HepG2 (cell line): ENCODE results near the gene AHCTF1. TPM values are rescaled to one million over a fixed set of nuclear protein-coding genes. Genes with fewer than 3 reads are reported as not detected.

Source experiments
- HDAC6 ChIP-seq: fragments of 200-600 bp; sonication (generic); IDR thresholded peaks from 2 replicates; pipeline ENCODE4 v1.7.0; 2017; ENCODE audit warnings: mild to moderate bottlenecking, antibody characterized with exemption, low read length, low read depth
- HNF4A ChIP-seq: sonication (generic); formaldehyde crosslinking; IDR thresholded peaks from 2 replicates; pipeline ENCODE4 v1.4.0; 2020; ENCODE audit warnings: missing genetic modification reagents
- HNF4G ChIP-seq, 2 experiments: sonication (generic) in 1 of 2; formaldehyde crosslinking in 1 of 2; IDR thresholded peaks; 2 replicates each; pipeline versions ENCODE4 v1.4.0 to v1.6.1; 2011 to 2020; ENCODE audit warnings: borderline replicate concordance in 2 of 2, low read depth in 2 of 2, mild to moderate bottlenecking in 2 of 2, low read length in 1 of 2, missing genetic modification reagents in 1 of 2, moderate library complexity in 1 of 2
- ISX ChIP-seq: sonication (generic); formaldehyde crosslinking; conservative IDR thresholded peaks from 2 replicates; pipeline ENCODE4 v1.5.0; 2020; ENCODE audit warnings: missing genetic modification reagents
- MIXL1 ChIP-seq: IDR thresholded peaks from 2 replicates; pipeline ENCODE4 v1.6.1; 2016
- PHF8 ChIP-seq: sonication (generic); formaldehyde crosslinking; IDR thresholded peaks from 2 replicates; pipeline ENCODE4 v1.5.0; 2020; ENCODE audit warnings: missing genetic modification reagents
- SIX1 ChIP-seq: sonication (generic); formaldehyde crosslinking; IDR thresholded peaks from 2 replicates; pipeline ENCODE4 v1.4.0; 2020; ENCODE audit warnings: missing genetic modification reagents, borderline replicate concordance
- SOX13 ChIP-seq, 3 experiments: fragments of 450-650 bp in 1 of 3; sonication (generic) in 1 of 3; formaldehyde crosslinking in 1 of 3; IDR thresholded peaks in 2 of 3; conservative IDR thresholded peaks in 1 of 3; 2 replicates each; pipeline versions ENCODE4 v1.5.0 to v1.6.1; 2016 to 2020; ENCODE audit warnings: antibody characterized with exemption in 1 of 3, mild to moderate bottlenecking in 1 of 3, missing compliant biosample characterization in 1 of 3, missing genetic modification reagents in 1 of 3, moderate library complexity in 1 of 3
- ZNF17 ChIP-seq: sonication (generic); formaldehyde crosslinking; IDR thresholded peaks from 2 replicates; pipeline ENCODE4 v1.5.0; 2020; ENCODE audit warnings: mild to moderate bottlenecking, missing genetic modification reagents
- ZNF260 ChIP-seq: sonication (generic); formaldehyde crosslinking; IDR thresholded peaks from 2 replicates; pipeline ENCODE4 v1.4.0; 2020; ENCODE audit warnings: missing genetic modification reagents, low read depth, mild to moderate bottlenecking, borderline replicate concordance
- ZNF274 ChIP-seq: sonication (generic); formaldehyde crosslinking; IDR thresholded peaks from 2 replicates; pipeline ENCODE4 v1.5.1; 2020; ENCODE audit warnings: mild to moderate bottlenecking, missing genetic modification reagents
- ZNF550 ChIP-seq: sonication (generic); formaldehyde crosslinking; IDR thresholded peaks from 2 replicates; pipeline ENCODE4 v1.4.0; 2020; ENCODE audit warnings: mild to moderate bottlenecking, missing genetic modification reagents, borderline replicate concordance
- polyA plus RNA-seq, 8 experiments: library from polyadenylated mRNA; depleted of rRNA in 3 of 8; stranded (reverse) in 7 of 8; unstranded in 1 of 8; fragments of >200 nt; fragmentation: Illumina TruSeq in 4 of 8; extraction: Trizol in 4 of 8; gene quantifications; 2 replicates each; pipeline versions ENCODE4 v1.2.1 to v1.2.3, GENCODE V29; 2011 to 2016; ENCODE audit warnings: low read depth in 4 of 8, missing spikeins in 1 of 8, mixed read lengths in 1 of 8; ENCODE audit not compliant: insufficient read depth in 1 of 8
- total RNA-seq, 5 experiments: library from RNA; depleted of rRNA; stranded (reverse); fragments of >200 nt; fragmentation: Illumina TruSeq; extraction: Trizol; gene quantifications; 2 replicates each; pipeline ENCODE4 v1.2.3, GENCODE V29; 2016; ENCODE audit warnings: low read depth in 1 of 5
- TF ChIP-seq, protein P1 (sequence below): sonication (generic); formaldehyde crosslinking; IDR thresholded peaks from 2 replicates; pipeline ENCODE4 v1.5.0; 2020; ENCODE audit warnings: mild to moderate bottlenecking, missing genetic modification reagents, borderline replicate concordance
- TF ChIP-seq, protein P2 (sequence below): sonication (generic); formaldehyde crosslinking; IDR thresholded peaks from 2 replicates; pipeline ENCODE4 v1.4.0; 2020; ENCODE audit warnings: missing genetic modification reagents
- TF ChIP-seq, protein P3 (sequence below): sonication (generic); formaldehyde crosslinking; IDR thresholded peaks from 2 replicates; pipeline ENCODE4 v1.4.0; 2020; ENCODE audit warnings: missing genetic modification reagents, borderline replicate concordance

The AHCTF1 gene
- total and polyA plus RNA-seq, 2 of the 13 experiments (the other 11 are each of a cell fraction or from before 2014, with no cell fraction given) = 16.6 to 45.9 TPM

DNA sequence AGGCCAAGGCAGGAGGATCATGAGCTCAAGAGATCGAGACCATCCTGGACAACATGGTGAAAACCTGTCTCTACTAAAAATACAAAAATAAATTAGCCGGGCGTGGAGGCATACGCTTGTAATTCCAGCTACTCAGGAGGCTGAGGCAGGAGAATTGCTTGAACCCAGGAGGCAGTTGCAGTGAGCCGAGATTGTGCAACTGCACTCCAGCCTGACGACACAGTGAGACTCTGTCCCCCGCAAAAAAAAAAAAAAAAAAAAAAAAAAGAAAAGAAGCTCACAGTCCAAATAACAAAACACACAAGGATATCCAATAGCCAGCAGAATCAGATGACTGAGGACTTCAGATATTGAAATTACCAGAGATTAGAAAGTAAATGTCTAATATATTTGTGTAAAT lies 11.8 kb downstream of the AHCTF1 start (continued):
- TF ChIP-seq, protein P1, sequence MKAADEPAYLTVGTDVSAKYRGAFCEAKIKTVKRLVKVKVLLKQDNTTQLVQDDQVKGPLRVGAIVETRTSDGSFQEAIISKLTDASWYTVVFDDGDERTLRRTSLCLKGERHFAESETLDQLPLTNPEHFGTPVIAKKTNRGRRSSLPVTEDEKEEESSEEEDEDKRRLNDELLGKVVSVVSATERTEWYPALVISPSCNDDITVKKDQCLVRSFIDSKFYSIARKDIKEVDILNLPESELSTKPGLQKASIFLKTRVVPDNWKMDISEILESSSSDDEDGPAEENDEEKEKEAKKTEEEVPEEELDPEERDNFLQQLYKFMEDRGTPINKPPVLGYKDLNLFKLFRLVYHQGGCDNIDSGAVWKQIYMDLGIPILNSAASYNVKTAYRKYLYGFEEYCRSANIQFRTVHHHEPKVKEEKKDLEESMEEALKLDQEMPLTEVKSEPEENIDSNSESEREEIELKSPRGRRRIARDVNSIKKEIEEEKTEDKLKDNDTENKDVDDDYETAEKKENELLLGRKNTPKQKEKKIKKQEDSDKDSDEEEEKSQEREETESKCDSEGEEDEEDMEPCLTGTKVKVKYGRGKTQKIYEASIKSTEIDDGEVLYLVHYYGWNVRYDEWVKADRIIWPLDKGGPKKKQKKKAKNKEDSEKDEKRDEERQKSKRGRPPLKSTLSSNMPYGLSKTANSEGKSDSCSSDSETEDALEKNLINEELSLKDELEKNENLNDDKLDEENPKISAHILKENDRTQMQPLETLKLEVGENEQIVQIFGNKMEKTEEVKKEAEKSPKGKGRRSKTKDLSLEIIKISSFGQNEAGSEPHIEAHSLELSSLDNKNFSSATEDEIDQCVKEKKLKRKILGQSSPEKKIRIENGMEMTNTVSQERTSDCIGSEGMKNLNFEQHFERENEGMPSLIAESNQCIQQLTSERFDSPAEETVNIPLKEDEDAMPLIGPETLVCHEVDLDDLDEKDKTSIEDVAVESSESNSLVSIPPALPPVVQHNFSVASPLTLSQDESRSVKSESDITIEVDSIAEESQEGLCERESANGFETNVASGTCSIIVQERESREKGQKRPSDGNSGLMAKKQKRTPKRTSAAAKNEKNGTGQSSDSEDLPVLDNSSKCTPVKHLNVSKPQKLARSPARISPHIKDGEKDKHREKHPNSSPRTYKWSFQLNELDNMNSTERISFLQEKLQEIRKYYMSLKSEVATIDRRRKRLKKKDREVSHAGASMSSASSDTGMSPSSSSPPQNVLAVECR (CRISPR knock-in tag) = peak; percentile 29; the same call in 1 of the 2 replicates
- TF ChIP-seq ISX (no peak), ZNF550 (CRISPR knock-in tag) (no peak), ZNF17 (CRISPR knock-in tag) (no peak), HNF4G (IDR thresholded peaks at IDR 0.05; ENCODE audit: borderline replicate concordance, low read depth, low read length) (peak; percentile 55; the same call in 1 of the 2 replicates), HNF4G (CRISPR knock-in tag; IDR thresholded peaks at IDR 0.05; ENCODE audit: borderline replicate concordance, low read depth) (no peak), ZNF260 (CRISPR knock-in tag) (no peak), HDAC6 (no peak), SOX13 (IDR thresholded peaks at IDR 0.05) (no peak), SOX13 (CRISPR knock-in tag; conservative IDR thresholded peaks at IDR 0.05 in 1 of 2, IDR thresholded peaks at IDR 0.05 in 1 of 2) (peak in 1 of 2 experiments; percentile 19; a peak in 1 of 4 replicates), PHF8 (CRISPR knock-in tag) (no peak), HNF4A (CRISPR knock-in tag) (peak; percentile 70), MIXL1 (CRISPR knock-in tag) (no peak), ZNF274 (CRISPR knock-in tag) (no peak), SIX1 (no peak)
- TF ChIP-seq, protein P2, sequence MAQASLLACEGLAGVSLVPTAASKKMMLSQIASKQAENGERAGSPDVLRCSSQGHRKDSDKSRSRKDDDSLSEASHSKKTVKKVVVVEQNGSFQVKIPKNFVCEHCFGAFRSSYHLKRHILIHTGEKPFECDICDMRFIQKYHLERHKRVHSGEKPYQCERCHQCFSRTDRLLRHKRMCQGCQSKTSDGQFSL (CRISPR knock-in tag) = no peak
- TF ChIP-seq, protein P3, sequence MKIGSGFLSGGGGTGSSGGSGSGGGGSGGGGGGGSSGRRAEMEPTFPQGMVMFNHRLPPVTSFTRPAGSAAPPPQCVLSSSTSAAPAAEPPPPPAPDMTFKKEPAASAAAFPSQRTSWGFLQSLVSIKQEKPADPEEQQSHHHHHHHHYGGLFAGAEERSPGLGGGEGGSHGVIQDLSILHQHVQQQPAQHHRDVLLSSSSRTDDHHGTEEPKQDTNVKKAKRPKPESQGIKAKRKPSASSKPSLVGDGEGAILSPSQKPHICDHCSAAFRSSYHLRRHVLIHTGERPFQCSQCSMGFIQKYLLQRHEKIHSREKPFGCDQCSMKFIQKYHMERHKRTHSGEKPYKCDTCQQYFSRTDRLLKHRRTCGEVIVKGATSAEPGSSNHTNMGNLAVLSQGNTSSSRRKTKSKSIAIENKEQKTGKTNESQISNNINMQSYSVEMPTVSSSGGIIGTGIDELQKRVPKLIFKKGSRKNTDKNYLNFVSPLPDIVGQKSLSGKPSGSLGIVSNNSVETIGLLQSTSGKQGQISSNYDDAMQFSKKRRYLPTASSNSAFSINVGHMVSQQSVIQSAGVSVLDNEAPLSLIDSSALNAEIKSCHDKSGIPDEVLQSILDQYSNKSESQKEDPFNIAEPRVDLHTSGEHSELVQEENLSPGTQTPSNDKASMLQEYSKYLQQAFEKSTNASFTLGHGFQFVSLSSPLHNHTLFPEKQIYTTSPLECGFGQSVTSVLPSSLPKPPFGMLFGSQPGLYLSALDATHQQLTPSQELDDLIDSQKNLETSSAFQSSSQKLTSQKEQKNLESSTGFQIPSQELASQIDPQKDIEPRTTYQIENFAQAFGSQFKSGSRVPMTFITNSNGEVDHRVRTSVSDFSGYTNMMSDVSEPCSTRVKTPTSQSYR (CRISPR knock-in tag) = no peak
